Transverse colon (tissue), 4 donors: Measurements from ENCODE around the gene CCDC8. TPM values are rescaled to one million over a fixed set of nuclear protein-coding genes. Genes with fewer than 3 reads are reported as not detected.
"Not testable (repeated sequence)": the region's sequence is repeated elsewhere in the genome, so short reads cannot be mapped to it uniquely, and the experiment has no call there.

Experiments
- DNase-seq: peaks from one replicate; pipeline ENCODE4 v3.0.0-alpha.2; 2019
- H3K27ac ChIP-seq, 4 donors: fragments of 200-600 bp; sonication (generic); 2 replicates each; pipeline ENCODE4 v1.5.1; 2016 to 2018; ENCODE audit warnings: inconsistent platforms in 4 of 4
- H3K27me3 ChIP-seq: fragments of 200-600 bp; sonication (generic); 2 replicates; pipeline ENCODE4 v1.5.1; 2017; ENCODE audit warnings: inconsistent platforms
- H3K36me3 ChIP-seq, 4 donors: fragments of 200-600 bp; sonication (generic); 2 replicates each; pipeline ENCODE4 v1.5.1; 2017 to 2019; ENCODE audit warnings: inconsistent platforms in 4 of 4
- H3K4me1 ChIP-seq, 4 donors: fragments of 200-600 bp; sonication (generic); 2 replicates each; pipeline ENCODE4 v1.5.1; 2017 to 2020; ENCODE audit warnings: inconsistent platforms in 4 of 4
- H3K4me3 ChIP-seq, 4 donors: fragments of 200-600 bp; sonication (generic); 1 replicate in 1 of 4; 2 replicates in 3 of 4; pipeline versions ENCODE4 v1.5.1 to v1.6.1; 2017 to 2019; ENCODE audit warnings: inconsistent platforms in 4 of 4
- H3K9me3 ChIP-seq, 2 donors: fragments of 200-600 bp; sonication (generic); 2 replicates each; pipeline ENCODE4 v1.5.1; 2017 to 2019; ENCODE audit warnings: inconsistent platforms in 2 of 2
- EP300 ChIP-seq: sonication (generic); formaldehyde crosslinking; IDR thresholded peaks from one replicate; pipeline ENCODE4 v1.6.1; 2017; ENCODE audit warnings: antibody characterized with exemption, low read depth
- POLR2A ChIP-seq: fragments of 450-650 bp; IDR thresholded peaks from one replicate; pipeline ENCODE4 v1.6.1; 2016; ENCODE audit warnings: antibody characterized with exemption, mild to moderate bottlenecking, moderate library complexity
- POLR2AphosphoS5 ChIP-seq, 3 donors: sonication (generic); formaldehyde crosslinking; IDR thresholded peaks; one replicate each; pipeline ENCODE4 v1.6.1; 2016; ENCODE audit warnings: antibody characterized with exemption in 3 of 3
- WGBS, 2 donors: methylation state at CpG; one replicate each; pipeline ENCODE4 v1.1.5; 2018; ENCODE audit warnings: low coverage in 1 of 2; 5-methylcytosine and 5-hydroxymethylcytosine counted together
- in situ Hi-C, 4 donors: fragments of 200-750 bp; cut with MboI; loops; one replicate each; pipeline versions ENCODE4 v1.15.0 to v1.15.1; 2017; ENCODE audit warnings: low sequenced_read_pairs in 3 of 4, low pct_ligation_motif_present in 1 of 4, low pct_unique_long_range_greater_than_20kb in 1 of 4
- intact Hi-C: fragments of 100-400 bp; cut with DNase I; formaldehyde crosslinking; loops from one replicate; pipeline ENCODE4 v1.15.1; 2023; ENCODE audit warnings: low total_unique reads
- total RNA-seq, 4 donors: library from RNA; depleted of rRNA; stranded (reverse); fragments of >200 nt; gene quantifications; one replicate each; pipeline ENCODE4 v1.1.0, GENCODE V29; 2016
- TF ChIP-seq, protein P1 (sequence below), 5 experiments: fragments of 200-600 bp in 3 of 5; fragments of 450-650 bp in 2 of 5; sonication (generic) in 3 of 5; IDR thresholded peaks; 1 replicate in 2 of 5; 2 replicates in 3 of 5; pipeline ENCODE4 v1.5.1; 2016 to 2017; ENCODE audit warnings: antibody characterized with exemption in 5 of 5, inconsistent platforms in 3 of 5, mild to moderate bottlenecking in 2 of 5, moderate library complexity in 1 of 5

CCDC8 gene
- total RNA-seq, 4 donors from 2014 or later: 0.40 to 1.9 (median 1.2) TPM

DNA sequence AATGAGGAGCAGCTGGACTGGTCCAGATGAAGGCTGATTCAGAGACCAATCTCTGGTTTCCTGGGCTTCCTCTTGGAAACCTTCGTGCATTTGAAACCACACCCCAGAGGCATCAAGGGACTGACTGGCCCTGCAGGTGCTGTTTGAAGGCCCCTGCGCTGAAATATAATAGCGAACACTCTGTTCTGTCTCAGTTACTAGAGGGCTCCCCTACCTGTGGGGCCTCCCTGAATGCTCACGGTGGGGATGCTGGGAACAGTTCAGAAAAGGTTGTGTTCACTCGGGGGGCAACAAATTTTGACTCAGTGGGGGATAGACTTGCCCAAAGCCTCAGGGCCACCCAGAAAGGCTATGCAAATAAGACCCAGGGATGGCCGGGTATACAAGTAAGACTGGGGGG is 6.4 kb downstream of the CCDC8 start:
- H3K27ac ChIP-seq: no peak overlapping the region
- peaks cover 0 to 33% (median 21%) of the 10 kb centered on the region in 4 donors for H3K4me1 ChIP-seq
- no peaks in the 10 kb centered on the region for H3K9me3 ChIP-seq
- H3K27me3 ChIP-seq: peaks cover 87% of the 10 kb centered on the region
- TF ChIP-seq, protein P1, sequence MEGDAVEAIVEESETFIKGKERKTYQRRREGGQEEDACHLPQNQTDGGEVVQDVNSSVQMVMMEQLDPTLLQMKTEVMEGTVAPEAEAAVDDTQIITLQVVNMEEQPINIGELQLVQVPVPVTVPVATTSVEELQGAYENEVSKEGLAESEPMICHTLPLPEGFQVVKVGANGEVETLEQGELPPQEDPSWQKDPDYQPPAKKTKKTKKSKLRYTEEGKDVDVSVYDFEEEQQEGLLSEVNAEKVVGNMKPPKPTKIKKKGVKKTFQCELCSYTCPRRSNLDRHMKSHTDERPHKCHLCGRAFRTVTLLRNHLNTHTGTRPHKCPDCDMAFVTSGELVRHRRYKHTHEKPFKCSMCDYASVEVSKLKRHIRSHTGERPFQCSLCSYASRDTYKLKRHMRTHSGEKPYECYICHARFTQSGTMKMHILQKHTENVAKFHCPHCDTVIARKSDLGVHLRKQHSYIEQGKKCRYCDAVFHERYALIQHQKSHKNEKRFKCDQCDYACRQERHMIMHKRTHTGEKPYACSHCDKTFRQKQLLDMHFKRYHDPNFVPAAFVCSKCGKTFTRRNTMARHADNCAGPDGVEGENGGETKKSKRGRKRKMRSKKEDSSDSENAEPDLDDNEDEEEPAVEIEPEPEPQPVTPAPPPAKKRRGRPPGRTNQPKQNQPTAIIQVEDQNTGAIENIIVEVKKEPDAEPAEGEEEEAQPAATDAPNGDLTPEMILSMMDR (IDR thresholded peaks at IDR 0.05): no peak
- TF ChIP-seq POLR2AphosphoS5 (IDR thresholded peaks at IDR 0.05): no peak
- TF ChIP-seq EP300: no peak
- TF ChIP-seq POLR2A: no peak
- WGBS, 2 donors: 12 to 20% methylated on average over 1 to 6 of the region's 6 CpGs
- intact Hi-C loops: no loop called here
- DNase-seq: no peak
- no peaks in the 10 kb centered on the region for H3K36me3 ChIP-seq
- H3K4me3 ChIP-seq: no peak overlapping the region
- in situ Hi-C loops: loop anchor here in 2 of 4 donors (10.0 kb wide), 2 partner anchors 78 to 108 kb away; no protein-coding TSS in a partner anchor

DNA sequence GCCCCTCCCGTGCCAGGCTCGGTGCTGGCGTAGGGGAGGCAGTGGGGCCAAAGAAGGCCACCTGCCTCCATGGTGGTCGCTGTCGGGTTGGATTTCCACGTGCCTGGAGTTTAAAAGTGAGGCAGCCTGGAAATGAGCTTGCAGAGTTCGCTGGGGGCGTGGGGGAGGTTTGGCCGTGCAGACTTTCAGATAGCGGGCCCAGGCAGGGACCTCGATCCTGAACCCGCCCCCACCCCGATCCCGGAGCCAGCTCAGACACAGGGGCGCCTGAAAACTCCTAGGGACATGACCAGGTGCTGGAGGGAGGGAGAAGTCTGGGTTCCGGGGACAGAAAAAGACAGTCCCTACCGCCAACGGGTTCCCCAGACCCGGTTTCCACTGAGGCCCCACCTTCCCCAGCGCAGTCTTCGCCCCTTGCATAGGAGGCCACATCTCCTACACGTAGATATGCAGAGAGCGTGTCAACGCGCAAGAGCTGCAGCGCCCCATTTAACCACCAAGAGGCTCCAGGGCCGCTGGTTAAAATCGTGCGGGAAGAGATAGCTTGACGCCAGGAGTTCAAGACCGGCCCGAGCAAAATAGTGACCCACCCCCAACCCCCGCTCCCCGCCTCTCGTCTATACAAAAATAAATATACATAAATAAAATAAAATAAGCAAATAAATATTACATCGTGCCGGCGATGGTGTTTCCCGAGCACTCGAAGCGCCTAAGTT is 8.5 kb downstream of the CCDC8 start:
- H3K27ac ChIP-seq: peak overlapping the region; percentile 65 to 72 (median 70)
- intact Hi-C loops: no loop called here
- H3K4me3 ChIP-seq: peak overlapping the region in 3 of 4 donors; percentile 37 to 52 (median 40)
- no peak for TF ChIP-seq POLR2AphosphoS5 (IDR thresholded peaks at IDR 0.05)
- TF ChIP-seq, protein P1 (IDR thresholded peaks at IDR 0.05): peak in 1 of 5 experiments; percentile 16
- in situ Hi-C loops: loop anchor here in 2 of 4 donors (5.0 to 10.0 kb wide), 3 partner anchors 80 to 110 kb away; no protein-coding TSS in a partner anchor
- H3K36me3 ChIP-seq: no peaks in the 10 kb centered on the region
- DNase-seq: no peak
- peaks cover 0 to 25% (median 19%) of the 10 kb centered on the region in 4 donors for H3K4me1 ChIP-seq
- peaks cover 66% of the 10 kb centered on the region for H3K27me3 ChIP-seq
- H3K9me3 ChIP-seq: no peaks in the 10 kb centered on the region
- WGBS, 2 donors: 23 to 27% methylated on average over 11 to 35 of the region's 41 CpGs

- Histone ChIP-seq H3K27ac (peak overlapping the region; percentile 65 to 72 (median 70)), H3K9me3 (no peaks in the 10 kb centered on the region), H3K27me3 (peaks cover 65% of the 10 kb centered on the region), H3K4me3 (peak overlapping the region in 3 of 4 donors; percentile 37 to 52 (median 40)), H3K36me3 (no peaks in the 10 kb centered on the region), H3K4me1 (peaks cover 0 to 25% (median 19%) of the 10 kb centered on the region in 4 donors)
- WGBS, 2 donors: 6 to 7% methylated on average over 9 to 36 of the region's 36 CpGs
- TF ChIP-seq POLR2AphosphoS5 (IDR thresholded peaks at IDR 0.05): peak in 1 of 3 donors; percentile 15
- TF ChIP-seq POLR2A: peak; percentile 11
- TF ChIP-seq, protein P1 (IDR thresholded peaks at IDR 0.05): peak in 3 of 5 experiments; percentile 15 to 38 (median 32)
- TF ChIP-seq EP300: no peak
- peak; percentile 63 for DNase-seq
- intact Hi-C loops (no loop called here), in situ Hi-C loops (loop anchor here in 2 of 4 donors (5.0 to 10.0 kb wide), 3 partner anchors 81 to 111 kb away; no protein-coding TSS in a partner anchor)
These were observed 9.2 kb downstream of the CCDC8 start for GRCh38 chr19:46404055-46404752.

GRCh38 chr19:46402725-46403124 is 10.6 kb downstream of the CCDC8 start:
- 78 to 90% methylated on average over 5 to 11 of the region's 11 CpGs for WGBS, 2 donors

DNA sequence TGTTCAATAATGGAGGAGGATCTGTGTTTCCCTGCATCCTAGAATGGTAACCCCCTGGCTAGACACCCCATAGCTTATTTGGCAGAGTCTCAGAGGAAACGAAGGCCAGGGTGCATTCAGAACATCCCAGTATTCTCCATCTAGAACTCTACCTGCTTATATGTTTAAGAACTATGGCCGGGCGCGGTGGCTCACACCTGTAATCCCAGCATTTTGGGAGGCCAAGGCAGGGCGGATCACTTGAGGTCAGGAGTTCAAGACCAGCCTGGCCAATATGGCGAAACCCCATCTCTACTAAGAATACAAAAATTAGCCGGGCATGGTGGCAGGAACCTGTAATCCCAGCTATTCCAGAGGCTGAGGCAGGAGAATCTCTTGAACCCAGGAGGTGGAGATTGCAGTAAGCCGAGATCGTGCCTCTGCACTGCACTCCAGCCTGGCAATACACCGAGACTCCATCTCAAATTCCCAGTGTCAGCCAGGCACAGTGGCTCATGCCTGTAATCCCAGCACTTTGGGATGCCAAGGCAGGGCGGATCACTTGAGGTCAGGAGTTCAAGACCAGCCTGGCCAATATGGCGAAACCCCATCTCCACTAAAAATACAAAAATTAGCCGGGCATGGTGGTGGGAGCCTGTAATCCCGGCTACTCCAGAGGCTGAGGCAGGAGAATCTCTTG is 15.4 kb downstream of the CCDC8 start:
- DNase-seq, intact Hi-C loops, H3K9me3 ChIP-seq, H3K4me3 ChIP-seq, H3K36me3 ChIP-seq, H3K4me1 ChIP-seq, H3K27ac ChIP-seq: not testable (repeated sequence)
- WGBS, 2 donors: 85% methylated on average over 14 of the region's 14 CpGs; no CpG with 5 or more reads in 1 of the 2 donors
- H3K27me3 ChIP-seq: peaks cover 12% of the 10 kb centered on the region
- in situ Hi-C loops: loop anchor here in 2 of 4 donors (5.0 kb wide), 1 partner anchor 89 kb away; no protein-coding TSS in a partner anchor

More at GRCh38 chr19:46402725-46403124, 10.6 kb downstream of the CCDC8 start:
- intact Hi-C loops: no loop called here
- no peak for TF ChIP-seq POLR2AphosphoS5 (IDR thresholded peaks at IDR 0.05)
- TF ChIP-seq EP300: no peak
- TF ChIP-seq, protein P1 (IDR thresholded peaks at IDR 0.05): no peak
- H3K27me3 ChIP-seq: peaks cover 57% of the 10 kb centered on the region
- H3K9me3 ChIP-seq: no peaks in the 10 kb centered on the region
- H3K4me3 ChIP-seq: no peak overlapping the region
- no peak overlapping the region for H3K27ac ChIP-seq
- DNase-seq: no peak
- in situ Hi-C loops: loop anchor here in 2 of 4 donors (5.0 to 10.0 kb wide), 3 partner anchors 82 to 112 kb away; no protein-coding TSS in a partner anchor
- H3K4me1 ChIP-seq: peaks cover 0 to 19% (median 17%) of the 10 kb centered on the region in 4 donors
- H3K36me3 ChIP-seq: no peaks in the 10 kb centered on the region
